HFFc6 (cell line): ENCODE data around the gene PTPRM. TPM values are rescaled to one million over a fixed set of nuclear protein-coding genes. Genes with fewer than 3 reads are reported as not detected.

Source experiments
- DNase-seq: peaks from one replicate; pipeline ENCODE4 v3.0.0-alpha.2; 2018
- H3K27ac Mint-ChIP-seq: 2 replicates; pipeline ENCODE4 v1.8.0; 2020; ENCODE audit warnings: mild to moderate bottlenecking, mixed read lengths
- H3K27me3 Mint-ChIP-seq: 2 replicates; pipeline ENCODE4 v1.8.0; 2021; ENCODE audit warnings: mild to moderate bottlenecking, moderate library complexity, mixed read lengths; ENCODE audit not compliant: insufficient read depth
- H3K36me3 Mint-ChIP-seq: 2 replicates; pipeline ENCODE4 v1.8.0; 2021; ENCODE audit warnings: low read depth, mixed read lengths
- H3K4me1 Mint-ChIP-seq: 2 replicates; pipeline ENCODE4 v1.8.0; 2020; ENCODE audit warnings: low read depth, mixed read lengths
- H3K4me3 Mint-ChIP-seq: 2 replicates; pipeline ENCODE4 v1.8.0; 2020; ENCODE audit warnings: mild to moderate bottlenecking, moderate library complexity, mixed read lengths
- H3K9me3 Mint-ChIP-seq: 2 replicates; pipeline ENCODE4 v1.8.0; 2020; ENCODE audit warnings: mild to moderate bottlenecking, mixed read lengths
- total RNA-seq, 6 experiments: library from RNA; stranded (reverse); fragmentation: NEBNext Ultra II Directional; extraction: Animal tissue kit (Norgen Biotek cat#: 25700); gene quantifications; 2 replicates in 1 of 6; 3 replicates in 5 of 6; pipeline ENCODE4 v1.2.3, GENCODE V29; 2021
- TF ChIP-seq, protein P1 (sequence below): fragments of 200-600 bp; sonication (generic); IDR thresholded peaks from 2 replicates; pipeline ENCODE4 v1.5.0; 2021; ENCODE audit warnings: antibody characterized with exemption, mild to moderate bottlenecking

The PTPRM gene
- total RNA-seq, 6 experiments from 2014 or later: 39.4 to 49.8 (median 43.8) TPM

DNA sequence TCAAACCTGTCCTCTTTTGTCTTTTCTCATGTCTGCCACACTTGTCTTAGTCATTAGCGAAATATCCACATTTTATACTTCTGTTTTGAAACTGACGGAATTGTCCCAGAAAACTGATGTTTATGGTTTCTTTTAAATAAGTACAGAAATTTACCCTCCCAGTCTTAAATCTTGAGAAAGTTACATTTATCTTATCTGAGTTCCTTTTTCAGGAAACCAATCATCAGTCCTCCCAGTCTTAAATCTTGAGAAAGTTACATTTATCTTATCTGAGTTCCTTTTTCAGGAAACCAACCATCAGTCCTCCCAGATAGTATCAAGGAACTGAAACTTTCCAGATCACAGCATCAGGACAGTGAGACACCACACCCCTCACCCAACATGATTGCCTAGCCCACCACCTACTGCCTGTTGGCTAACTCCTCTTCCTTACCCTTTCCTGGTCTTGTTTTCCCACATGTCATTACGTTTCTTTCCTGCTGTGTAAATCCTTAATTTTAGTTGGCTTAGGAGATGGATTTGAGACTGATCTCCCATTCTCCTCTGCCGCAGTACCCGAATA lies 247.7 kb downstream of the PTPRM start:
- H3K4me3 Mint-ChIP-seq: no peak overlapping the region
- DNase-seq: no peak
- peaks cover 28% of the 10 kb centered on the region for H3K4me1 Mint-ChIP-seq
- H3K9me3 Mint-ChIP-seq: peaks cover 17% of the 10 kb centered on the region
- H3K36me3 Mint-ChIP-seq: peaks cover 17% of the 10 kb centered on the region
- TF ChIP-seq, protein P1, sequence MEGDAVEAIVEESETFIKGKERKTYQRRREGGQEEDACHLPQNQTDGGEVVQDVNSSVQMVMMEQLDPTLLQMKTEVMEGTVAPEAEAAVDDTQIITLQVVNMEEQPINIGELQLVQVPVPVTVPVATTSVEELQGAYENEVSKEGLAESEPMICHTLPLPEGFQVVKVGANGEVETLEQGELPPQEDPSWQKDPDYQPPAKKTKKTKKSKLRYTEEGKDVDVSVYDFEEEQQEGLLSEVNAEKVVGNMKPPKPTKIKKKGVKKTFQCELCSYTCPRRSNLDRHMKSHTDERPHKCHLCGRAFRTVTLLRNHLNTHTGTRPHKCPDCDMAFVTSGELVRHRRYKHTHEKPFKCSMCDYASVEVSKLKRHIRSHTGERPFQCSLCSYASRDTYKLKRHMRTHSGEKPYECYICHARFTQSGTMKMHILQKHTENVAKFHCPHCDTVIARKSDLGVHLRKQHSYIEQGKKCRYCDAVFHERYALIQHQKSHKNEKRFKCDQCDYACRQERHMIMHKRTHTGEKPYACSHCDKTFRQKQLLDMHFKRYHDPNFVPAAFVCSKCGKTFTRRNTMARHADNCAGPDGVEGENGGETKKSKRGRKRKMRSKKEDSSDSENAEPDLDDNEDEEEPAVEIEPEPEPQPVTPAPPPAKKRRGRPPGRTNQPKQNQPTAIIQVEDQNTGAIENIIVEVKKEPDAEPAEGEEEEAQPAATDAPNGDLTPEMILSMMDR: no peak
- H3K27ac Mint-ChIP-seq: no peak overlapping the region
- no peaks in the 10 kb centered on the region; the same call in 1 of the 2 replicates for H3K27me3 Mint-ChIP-seq

DNA sequence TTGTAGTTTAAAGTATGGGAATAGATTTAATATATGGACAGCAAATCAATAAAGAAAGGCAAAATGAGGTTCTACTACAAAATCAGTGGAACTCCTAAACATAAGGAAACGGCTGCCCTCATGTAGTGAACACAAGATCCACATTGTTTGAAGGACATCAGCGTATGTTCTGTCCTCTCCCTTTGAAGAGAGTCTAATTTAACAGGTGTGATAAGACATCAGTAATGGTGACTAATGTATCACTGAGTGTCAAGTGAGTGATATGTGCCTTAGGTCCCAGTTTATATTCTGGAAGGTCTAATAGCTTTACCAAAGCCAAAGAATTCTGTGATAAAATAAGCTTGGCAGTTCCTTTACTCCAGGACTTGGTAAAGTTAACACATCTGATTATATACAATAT lies 248.7 kb downstream of the PTPRM start:
- Mint-ChIP-seq H3K4me3 (no peak overlapping the region), H3K4me1 (peaks cover 28% of the 10 kb centered on the region), H3K9me3 (peaks cover 17% of the 10 kb centered on the region), H3K27ac (no peak overlapping the region), H3K36me3 (peaks cover 17% of the 10 kb centered on the region), H3K27me3 (no peaks in the 10 kb centered on the region; the same call in 1 of the 2 replicates)
- DNase-seq: no peak
- TF ChIP-seq, protein P1: no peak

DNA sequence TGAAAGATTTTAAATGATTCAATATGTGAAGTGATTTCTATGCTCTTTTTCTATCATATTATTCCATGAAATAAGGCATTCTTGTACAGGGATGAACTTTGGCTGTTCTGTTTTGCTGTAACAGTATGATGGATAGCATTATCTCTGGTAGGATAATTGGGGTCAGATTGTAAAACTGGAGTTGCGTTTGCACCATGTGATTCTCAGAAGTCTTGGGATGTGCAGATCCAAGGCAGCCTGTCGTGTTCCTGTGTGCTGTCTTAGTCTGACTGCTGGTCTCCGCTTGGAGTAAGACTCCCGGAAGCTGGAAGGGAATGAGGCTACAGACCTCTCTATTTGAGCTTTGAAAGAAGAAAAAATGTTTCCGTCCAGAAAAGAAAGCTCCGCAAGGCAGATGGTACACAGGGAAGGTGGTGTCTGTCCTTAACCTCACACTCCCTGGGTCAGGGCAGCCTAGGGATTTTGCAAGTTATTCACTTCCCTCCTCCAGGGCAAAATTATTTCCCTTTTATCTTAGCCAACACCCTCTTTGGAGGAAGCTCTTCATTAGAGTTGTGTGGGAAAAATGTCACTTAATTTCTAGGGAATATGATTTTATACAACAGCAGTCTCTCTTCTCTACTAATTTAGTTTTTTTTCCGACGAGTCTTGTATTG lies 250.6 kb downstream of the PTPRM start:
- Mint-ChIP-seq H3K36me3 (peaks cover 17% of the 10 kb centered on the region), H3K9me3 (peaks cover 17% of the 10 kb centered on the region), H3K27ac (no peak overlapping the region), H3K4me3 (no peak overlapping the region), H3K4me1 (peaks cover 14% of the 10 kb centered on the region), H3K27me3 (no peaks in the 10 kb centered on the region)
- TF ChIP-seq, protein P1: no peak
- DNase-seq: no peak

DNA sequence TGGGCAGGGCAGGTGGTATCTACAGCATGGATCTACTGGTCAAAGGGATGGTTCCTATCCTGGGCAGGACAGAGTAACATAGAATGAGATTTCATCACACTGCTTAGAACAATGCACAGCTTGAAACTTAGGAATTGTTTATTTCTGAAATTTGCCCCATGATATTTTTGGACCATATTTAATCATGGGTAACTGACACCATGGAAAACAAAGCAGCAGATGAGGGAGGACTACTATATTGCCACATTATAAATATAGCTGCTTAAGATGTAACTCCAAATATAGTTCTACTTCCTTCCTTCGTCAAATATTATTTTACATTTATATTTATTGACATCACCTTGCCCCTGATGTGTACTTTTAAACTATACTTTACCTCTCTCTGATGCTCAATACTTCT lies 254.7 kb downstream of the PTPRM start:
- no peaks in the 10 kb centered on the region for H3K36me3 Mint-ChIP-seq

DNA sequence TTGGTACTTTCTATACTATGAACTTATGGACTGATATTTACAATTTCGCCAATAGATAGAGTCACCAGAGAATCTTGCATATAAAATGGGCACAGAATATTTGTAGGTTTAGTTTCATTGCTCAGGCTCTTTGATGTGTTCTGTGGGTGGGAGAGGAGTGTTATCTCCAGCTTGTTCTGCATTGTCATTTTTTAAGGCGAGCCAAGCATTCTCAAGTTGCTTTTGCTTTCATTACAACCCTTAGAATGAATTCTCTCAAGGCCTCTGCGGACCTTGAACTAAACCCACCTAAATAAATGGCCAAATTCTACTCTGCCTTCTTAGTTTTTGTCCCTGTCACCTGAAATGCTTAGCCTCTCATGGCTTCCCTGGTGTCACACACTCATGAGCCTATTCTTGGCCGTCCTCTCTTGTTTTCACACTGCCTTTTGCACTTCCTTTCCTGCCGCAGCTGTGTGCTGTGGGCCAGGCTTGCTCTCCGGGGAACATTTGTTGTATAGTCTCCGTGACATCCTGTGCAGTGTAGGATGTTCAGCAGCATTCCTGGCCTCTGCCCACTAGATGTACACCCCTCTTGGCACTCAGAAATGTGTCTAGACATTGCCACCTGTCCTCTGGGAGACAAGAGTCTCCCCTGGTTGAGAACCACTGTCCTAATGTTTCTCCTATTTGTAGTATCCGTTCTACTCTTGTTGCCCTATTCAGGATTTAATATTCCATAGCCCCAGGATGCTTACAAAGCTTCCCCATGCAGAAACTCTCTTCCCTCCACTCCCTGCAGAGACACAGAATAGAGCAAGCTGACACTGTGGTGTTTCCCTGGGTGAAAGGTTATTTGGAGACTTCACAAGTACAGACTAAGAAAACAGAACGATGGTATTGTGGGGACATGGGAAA lies 255.6 kb downstream of the PTPRM start:
- no peaks in the 10 kb centered on the region for H3K9me3 Mint-ChIP-seq
- no peaks in the 10 kb centered on the region for H3K4me1 Mint-ChIP-seq
- no peak overlapping the region for H3K4me3 Mint-ChIP-seq
- no peaks in the 10 kb centered on the region for H3K36me3 Mint-ChIP-seq
- no peak for DNase-seq
- H3K27ac Mint-ChIP-seq: no peak overlapping the region
- TF ChIP-seq, protein P1: no peak
- no peaks in the 10 kb centered on the region for H3K27me3 Mint-ChIP-seq

More for the DNA sequence above, 254.7 kb downstream of the PTPRM start:
- Mint-ChIP-seq H3K4me1 (peaks cover 1% of the 10 kb centered on the region), H3K4me3 (no peak overlapping the region), H3K9me3 (no peaks in the 10 kb centered on the region), H3K27me3 (no peaks in the 10 kb centered on the region), H3K27ac (no peak overlapping the region)
- TF ChIP-seq, protein P1: no peak
- no peak for DNase-seq
